ENCODE measurements around the gene STAC2. TPM values are rescaled to one million over a fixed set of nuclear protein-coding genes. Genes with fewer than 3 reads are reported as not detected.

Gene STAC2
- total RNA-seq, 1 experiment from 2014 or later, result 0.08 TPM

GRCh38 chr17:39192901-39193300, 32.8 kb downstream of the STAC2 start:
- no peak for ATAC-seq
- in situ Hi-C loops (cut with HindIII; ENCODE audit: low pct_unique_long_range_greater_than_20kb, low sequenced_read_pairs) (no loop called here), intact Hi-C loops (cut with micrococcal nuclease; ENCODE audit: unreplicated experiment) (no loop called here)
- TF ChIP-seq POLR2AphosphoS5 (IDR thresholded peaks at IDR 0.05; ENCODE audit: low read depth, low read length) (no peak), TCF7L2 (IDR thresholded peaks at IDR 0.05; ENCODE audit: low read depth, low read length) (no peak), CTCF (IDR thresholded peaks at IDR 0.05) (no peak), SIN3A (IDR thresholded peaks at IDR 0.05; ENCODE audit: borderline replicate concordance, insufficient read depth, low read depth, low read length) (no peak), REST (IDR thresholded peaks at IDR 0.05; ENCODE audit: insufficient read depth in 1 of 2, low read depth in 2 of 2, low read length in 1 of 2) (no peak)
- POLR2A ChIA-PET, result no interaction called here
- Histone ChIP-seq H3K27ac (ENCODE audit: low read length) (no peak overlapping the region), H3K9me3 (ENCODE audit: control insufficient read depth, insufficient read depth, low read depth, low read length) (no peaks in the 10 kb centered on the region), H3K36me3 (ENCODE audit: control insufficient read depth, insufficient read depth, low read length) (no peaks in the 10 kb centered on the region), H3K4me3 (ENCODE audit: low read depth in 2 of 2, low read length in 2 of 2) (no peak overlapping the region), H3K4me1 (ENCODE audit: control insufficient read depth, insufficient read depth, low read length) (peaks cover 13% of the 10 kb centered on the region), H3K27me3 (ENCODE audit: control insufficient read depth, insufficient read depth, low read length) (no peaks in the 10 kb centered on the region)
- CTCF ChIA-PET, result no interaction called here
- no TSS peak for BruUV-seq (replicated peaks)
- DNase-seq (ENCODE audit: low read depth, low spot score), result no peak

GRCh38 chr17:39191750-39192510, 33.8 kb downstream of the STAC2 start:
- CTCF ChIA-PET, result no interaction called here
- POLR2A ChIA-PET, result no interaction called here
- no peak for TF ChIP-seq CTCF (IDR thresholded peaks at IDR 0.05)
- TF ChIP-seq TCF7L2 (IDR thresholded peaks at IDR 0.05; ENCODE audit: low read depth, low read length), result no peak
- no peak for TF ChIP-seq REST (IDR thresholded peaks at IDR 0.05; ENCODE audit: insufficient read depth in 1 of 2, low read depth in 2 of 2, low read length in 1 of 2)
- TF ChIP-seq SIN3A (IDR thresholded peaks at IDR 0.05; ENCODE audit: borderline replicate concordance, insufficient read depth, low read depth, low read length), result no peak
- no peak for TF ChIP-seq POLR2AphosphoS5 (IDR thresholded peaks at IDR 0.05; ENCODE audit: low read depth, low read length)
- Histone ChIP-seq H3K4me1 (ENCODE audit: control insufficient read depth, insufficient read depth, low read length) (peaks cover 12% of the 10 kb centered on the region), H3K27ac (ENCODE audit: low read length) (no peak overlapping the region), H3K4me3 (ENCODE audit: low read depth in 2 of 2, low read length in 2 of 2) (no peak overlapping the region), H3K36me3 (ENCODE audit: control insufficient read depth, insufficient read depth, low read length) (no peaks in the 10 kb centered on the region), H3K27me3 (ENCODE audit: control insufficient read depth, insufficient read depth, low read length) (no peaks in the 10 kb centered on the region), H3K9me3 (ENCODE audit: control insufficient read depth, insufficient read depth, low read depth, low read length) (no peaks in the 10 kb centered on the region)
- intact Hi-C loops (cut with micrococcal nuclease; ENCODE audit: unreplicated experiment) (no loop called here), in situ Hi-C loops (cut with HindIII; ENCODE audit: low pct_unique_long_range_greater_than_20kb, low sequenced_read_pairs) (no loop called here)
- DNase-seq (ENCODE audit: low read depth, low spot score), result no peak
- BruUV-seq (replicated peaks), result no TSS peak
- ATAC-seq, result no peak
